ENCODE data around the gene COL4A5. TPM values are rescaled to one million over a fixed set of nuclear protein-coding genes. Genes with fewer than 3 reads are reported as not detected.

The COL4A5 gene
- total and polyA plus RNA-seq, 2 donors (not counting 3 experiments of a cell fraction or from before 2014, with no cell fraction given): 15.4 to 28.8 TPM

DNA sequence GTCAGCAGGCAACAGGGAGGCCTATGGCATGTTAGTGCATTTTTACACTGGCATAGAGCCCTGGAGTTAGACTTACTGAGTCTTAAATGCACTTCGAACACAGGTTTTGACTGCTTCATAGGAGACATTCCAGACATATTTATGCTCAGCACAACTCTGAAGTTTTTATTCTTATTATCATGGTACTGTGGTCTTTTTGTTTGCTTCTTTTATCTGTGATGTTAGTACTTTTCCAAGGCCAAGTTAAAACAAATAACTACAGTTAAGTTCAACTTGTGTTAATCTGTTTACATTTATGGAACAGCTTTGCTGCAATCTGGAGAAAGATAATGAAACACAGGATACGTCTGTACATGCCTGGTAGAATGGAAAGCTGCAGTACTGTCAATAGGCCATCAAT, 76.5 kb downstream of the COL4A5 start:
- H3K4me1 ChIP-seq (ENCODE audit: control insufficient read depth, extremely low read depth, insufficient read depth, low read length): no peaks in the 10 kb centered on the region
- H3K4me2 ChIP-seq (ENCODE audit: insufficient read depth, low read length): no peak overlapping the region
- CTCF ChIA-PET: interaction anchor here (0.8 kb wide), 1 partner anchor 61 kb away, joined by 3 read pairs; no protein-coding TSS in a partner anchor
- POLR2A ChIA-PET: no interaction called here
- no peaks in the 10 kb centered on the region for H3K79me2 ChIP-seq (ENCODE audit: control insufficient read depth, insufficient read depth, low read length)
- TF ChIP-seq EZH2 (IDR thresholded peaks at IDR 0.05; ENCODE audit: borderline replicate concordance, low read depth, low read length, severe bottlenecking) (no peak), POLR2A (IDR thresholded peaks at IDR 0.05; ENCODE audit: low read depth, low read length) (no peak), FOS (IDR thresholded peaks at IDR 0.05; ENCODE audit: borderline replicate concordance, insufficient read depth, low read length) (no peak)
- TF ChIP-seq, protein P1, sequence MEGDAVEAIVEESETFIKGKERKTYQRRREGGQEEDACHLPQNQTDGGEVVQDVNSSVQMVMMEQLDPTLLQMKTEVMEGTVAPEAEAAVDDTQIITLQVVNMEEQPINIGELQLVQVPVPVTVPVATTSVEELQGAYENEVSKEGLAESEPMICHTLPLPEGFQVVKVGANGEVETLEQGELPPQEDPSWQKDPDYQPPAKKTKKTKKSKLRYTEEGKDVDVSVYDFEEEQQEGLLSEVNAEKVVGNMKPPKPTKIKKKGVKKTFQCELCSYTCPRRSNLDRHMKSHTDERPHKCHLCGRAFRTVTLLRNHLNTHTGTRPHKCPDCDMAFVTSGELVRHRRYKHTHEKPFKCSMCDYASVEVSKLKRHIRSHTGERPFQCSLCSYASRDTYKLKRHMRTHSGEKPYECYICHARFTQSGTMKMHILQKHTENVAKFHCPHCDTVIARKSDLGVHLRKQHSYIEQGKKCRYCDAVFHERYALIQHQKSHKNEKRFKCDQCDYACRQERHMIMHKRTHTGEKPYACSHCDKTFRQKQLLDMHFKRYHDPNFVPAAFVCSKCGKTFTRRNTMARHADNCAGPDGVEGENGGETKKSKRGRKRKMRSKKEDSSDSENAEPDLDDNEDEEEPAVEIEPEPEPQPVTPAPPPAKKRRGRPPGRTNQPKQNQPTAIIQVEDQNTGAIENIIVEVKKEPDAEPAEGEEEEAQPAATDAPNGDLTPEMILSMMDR (IDR thresholded peaks at IDR 0.05; ENCODE audit: extremely low read depth in 1 of 2, insufficient read depth in 1 of 2, low read depth in 1 of 2, low read length in 2 of 2): no peak
- dilution Hi-C loops (cut with MboI; ENCODE audit: extremely low pct_ligation_motif_present, low sequenced_read_pairs): no loop called here
- intact Hi-C loops (cut with micrococcal nuclease): no loop called here
- no peaks in the 10 kb centered on the region for H3K9me1 ChIP-seq (replicated peaks; ENCODE audit: control insufficient read depth, extremely low read depth, insufficient read depth, low read length)
- H3K4me3 ChIP-seq (replicated peaks in 1 of 3; ENCODE audit: insufficient read depth in 1 of 3, low read depth in 1 of 3, low read length in 3 of 3): no peak overlapping the region
- FAIRE-seq: no peak
- no peak overlapping the region for H2AFZ ChIP-seq (ENCODE audit: low read depth, low read length)
- no peaks in the 10 kb centered on the region for H3K9me3 ChIP-seq (replicated peaks; ENCODE audit: control insufficient read depth, insufficient read depth, low read length)
- no peaks in the 10 kb centered on the region for H4K20me1 ChIP-seq (replicated peaks; ENCODE audit: control insufficient read depth, extremely low read depth, insufficient read depth, low read length)
- H3K27me3 ChIP-seq (ENCODE audit: control insufficient read depth in 2 of 2, insufficient read depth in 2 of 2, low read length in 2 of 2): no peaks in the 10 kb centered on the region
- BruUV-seq (replicated peaks): no TSS peak
- H3K27ac ChIP-seq (ENCODE audit: insufficient read depth, low read depth, low read length): no peak overlapping the region
- no peaks in the 10 kb centered on the region for H3K36me3 ChIP-seq (ENCODE audit: control insufficient read depth in 2 of 2, extremely low read depth in 1 of 2, insufficient read depth in 2 of 2, low read length in 2 of 2)
- H3K9ac ChIP-seq (replicated peaks; ENCODE audit: extremely low read depth, insufficient read depth, low read length): no peak overlapping the region
- peak; percentile 45 for DNase-seq (ENCODE audit: low read depth, low spot score)

GRCh38 chrX:108527724-108528123, 88.1 kb downstream of the COL4A5 start:
- TF ChIP-seq, protein P1 (IDR thresholded peaks at IDR 0.05; ENCODE audit: extremely low read depth in 1 of 2, insufficient read depth in 1 of 2, low read depth in 1 of 2, low read length in 2 of 2): no peak
- TF ChIP-seq POLR2AphosphoS5 (IDR thresholded peaks at IDR 0.05; ENCODE audit: insufficient read depth, low read depth, low read length) (no peak), FOS (IDR thresholded peaks at IDR 0.05; ENCODE audit: borderline replicate concordance, insufficient read depth, low read length) (no peak), GATA2 (IDR thresholded peaks at IDR 0.05; ENCODE audit: insufficient read depth, insufficient read length, low read depth, low read length) (no peak), POLR2A (IDR thresholded peaks at IDR 0.05; ENCODE audit: low read depth, low read length) (no peak), JUN (IDR thresholded peaks at IDR 0.05; ENCODE audit: borderline replicate concordance, insufficient read depth, insufficient read length, low read depth) (no peak), MYC (IDR thresholded peaks at IDR 0.05; ENCODE audit: low read depth, low read length) (no peak), EZH2 (IDR thresholded peaks at IDR 0.05; ENCODE audit: borderline replicate concordance, low read depth, low read length, severe bottlenecking) (no peak)
- TF ChIP-seq, protein P2, sequence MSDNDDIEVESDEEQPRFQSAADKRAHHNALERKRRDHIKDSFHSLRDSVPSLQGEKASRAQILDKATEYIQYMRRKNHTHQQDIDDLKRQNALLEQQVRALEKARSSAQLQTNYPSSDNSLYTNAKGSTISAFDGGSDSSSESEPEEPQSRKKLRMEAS (IDR thresholded peaks at IDR 0.05; ENCODE audit: insufficient read depth, insufficient read length): no peak
- Histone ChIP-seq H3K27ac (ENCODE audit: insufficient read depth, low read depth, low read length) (no peak overlapping the region), H3K9me3 (replicated peaks; ENCODE audit: control insufficient read depth, insufficient read depth, low read length) (no peaks in the 10 kb centered on the region), H3K9ac (replicated peaks; ENCODE audit: extremely low read depth, insufficient read depth, low read length) (no peak overlapping the region), H3K9me1 (replicated peaks; ENCODE audit: control insufficient read depth, extremely low read depth, insufficient read depth, low read length) (no peaks in the 10 kb centered on the region), H3K4me2 (ENCODE audit: insufficient read depth, low read length) (no peak overlapping the region), H3K79me2 (ENCODE audit: control insufficient read depth, insufficient read depth, low read length) (no peaks in the 10 kb centered on the region), H3K4me3 (replicated peaks in 1 of 3; ENCODE audit: insufficient read depth in 1 of 3, low read depth in 1 of 3, low read length in 3 of 3) (no peak overlapping the region), H3K36me3 (ENCODE audit: control insufficient read depth in 2 of 2, extremely low read depth in 1 of 2, insufficient read depth in 2 of 2, low read length in 2 of 2) (no peaks in the 10 kb centered on the region), H4K20me1 (replicated peaks; ENCODE audit: control insufficient read depth, extremely low read depth, insufficient read depth, low read length) (no peaks in the 10 kb centered on the region), H3K4me1 (ENCODE audit: control insufficient read depth, extremely low read depth, insufficient read depth, low read length) (no peaks in the 10 kb centered on the region), H2AFZ (ENCODE audit: low read depth, low read length) (no peak overlapping the region), H3K27me3 (ENCODE audit: control insufficient read depth in 2 of 2, insufficient read depth in 2 of 2, low read length in 2 of 2) (no peaks in the 10 kb centered on the region)
- DNase-seq (ENCODE audit: low read depth, low spot score) (no peak), FAIRE-seq (no peak)
- ChIA-PET CTCF (no interaction called here), POLR2A (no interaction called here)
- dilution Hi-C loops (cut with MboI; ENCODE audit: extremely low pct_ligation_motif_present, low sequenced_read_pairs) (no loop called here), intact Hi-C loops (cut with micrococcal nuclease) (no loop called here)
- no TSS peak for BruUV-seq (replicated peaks)
